GM20431 (cell line): ENCODE data around the gene EIF4B.

Experiments
- in situ Hi-C: fragments of 300-500 bp; cut with MseI, MboI; formaldehyde crosslinking; loops from one replicate; pipeline ENCODE4 v1.15.0; 2020; ENCODE audit warnings: low sequenced_read_pairs; ENCODE audit not compliant: unreplicated experiment

EIF4B gene

DNA sequence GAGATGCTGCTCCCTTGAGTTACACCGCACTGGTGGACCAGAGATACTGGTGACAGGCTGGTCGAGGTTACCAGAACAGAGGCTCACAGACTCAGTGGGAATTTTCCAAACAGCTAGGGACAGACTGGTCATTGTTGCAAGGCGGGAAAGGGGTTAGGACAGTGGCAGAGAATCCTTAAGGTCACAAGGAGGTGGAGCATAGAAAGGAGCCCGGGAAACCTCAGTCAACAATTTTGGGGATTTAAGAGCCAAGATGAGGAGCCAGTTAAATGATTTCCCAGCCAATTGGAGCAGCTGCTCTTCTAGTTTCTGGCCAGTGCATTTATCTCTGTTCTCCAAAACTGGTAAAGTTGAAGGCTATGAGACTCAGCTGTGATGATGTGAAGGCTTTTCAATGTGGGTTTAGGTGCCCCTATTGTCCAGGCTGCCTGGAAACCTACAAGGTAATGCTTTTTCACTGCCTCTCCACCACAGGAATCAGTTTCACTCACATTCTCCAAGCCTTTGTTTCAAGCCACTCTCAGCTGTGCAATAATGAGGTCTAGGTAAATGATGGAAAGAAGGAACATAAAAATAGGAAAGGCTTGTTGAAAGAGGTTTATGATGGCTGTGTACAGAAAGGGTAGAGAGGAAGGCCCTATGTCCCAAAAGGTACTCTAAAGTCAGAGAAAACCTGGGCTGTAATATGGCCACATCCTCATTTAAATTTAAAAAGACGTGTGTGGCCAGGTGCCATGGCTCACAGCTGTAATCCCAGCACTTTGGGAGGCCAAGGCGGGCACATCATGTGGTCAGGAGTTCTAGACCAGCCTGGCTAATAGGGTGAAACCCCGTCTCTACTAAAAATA is 36.6 kb downstream of the EIF4B start:
- in situ Hi-C loops: no loop called here

DNA sequence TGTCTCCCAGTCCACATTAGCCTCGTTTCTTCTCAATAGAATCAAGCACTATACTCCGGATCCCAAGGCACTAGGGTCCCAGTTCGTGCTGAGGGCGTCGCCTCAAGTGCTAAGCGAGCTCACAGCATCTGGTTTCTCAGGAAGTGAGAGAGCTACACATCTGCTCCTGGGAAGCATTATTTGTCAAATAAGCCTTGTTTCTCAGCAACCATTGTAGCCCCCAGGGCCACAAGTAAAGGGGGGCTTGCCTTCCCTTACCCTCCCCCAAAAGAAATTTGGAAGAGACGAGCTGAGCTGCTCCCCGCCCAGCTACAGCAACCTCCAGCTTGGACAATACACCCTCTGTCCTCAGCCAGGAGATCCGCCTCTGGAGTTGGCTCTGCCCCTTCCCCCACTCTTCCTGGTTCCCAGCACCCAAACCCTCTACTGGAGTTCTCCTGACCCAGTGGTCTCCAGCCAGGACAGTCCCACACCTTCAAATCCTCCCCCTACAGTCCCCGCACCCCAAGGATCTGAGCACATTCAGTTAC is 37.9 kb downstream of the EIF4B start:
- in situ Hi-C loops: no loop called here

DNA sequence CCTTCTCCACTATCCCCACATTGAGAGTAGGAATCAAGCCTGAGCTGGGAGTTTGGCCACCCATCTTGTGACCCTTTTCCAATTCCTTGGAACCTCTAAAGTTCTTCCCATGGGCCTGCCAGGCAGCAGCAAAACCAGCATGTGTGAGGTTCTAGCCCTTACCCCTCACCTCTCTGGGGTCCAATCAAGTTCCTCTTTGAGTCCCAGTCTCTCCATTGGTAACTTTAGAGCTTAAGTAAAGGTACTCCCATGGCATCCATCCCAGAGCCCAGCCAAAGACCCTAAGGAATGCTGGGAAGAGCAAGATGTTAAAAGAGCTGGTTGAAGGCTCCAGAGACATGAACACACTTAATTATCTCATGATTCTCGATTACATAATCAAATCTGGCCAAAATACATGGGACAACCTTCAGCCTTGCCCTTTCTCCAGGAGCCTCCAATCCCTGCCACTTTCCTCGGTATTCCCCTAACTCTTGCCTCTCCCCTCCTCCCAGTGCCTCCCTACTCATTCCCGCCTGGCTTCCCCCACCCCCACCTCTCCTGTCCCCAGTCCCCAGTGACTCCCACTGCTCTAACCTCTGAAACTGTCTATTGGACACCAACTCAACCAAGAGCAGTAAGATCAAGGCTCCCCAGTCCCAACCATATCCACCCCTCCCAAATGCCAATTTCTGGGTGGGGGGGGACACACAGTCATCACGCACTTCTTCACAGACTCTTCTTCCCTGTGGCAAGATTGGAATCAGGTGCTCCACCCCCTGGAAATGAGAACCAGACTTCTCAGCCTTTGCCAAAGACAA is 38.8 kb downstream of the EIF4B start:
- in situ Hi-C loops: no loop called here

DNA sequence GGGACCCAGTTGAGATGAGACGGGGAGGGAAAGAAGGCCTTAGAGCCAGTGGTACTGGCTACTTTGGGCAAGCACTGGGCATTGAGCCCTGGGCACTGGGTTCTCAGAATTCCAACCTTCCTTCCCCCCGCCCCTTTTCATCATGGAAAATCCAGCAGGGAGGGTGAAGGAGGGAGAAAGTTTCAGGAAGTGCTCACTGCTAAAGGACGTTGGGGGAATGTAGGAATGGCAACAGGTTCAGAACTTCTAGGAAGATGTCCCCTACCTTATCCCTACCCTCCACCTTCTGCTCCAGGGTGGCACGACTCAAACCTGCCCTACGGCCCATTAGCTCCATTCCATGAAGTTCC is 39.4 kb downstream of the EIF4B start:
- in situ Hi-C loops: no loop called here

DNA sequence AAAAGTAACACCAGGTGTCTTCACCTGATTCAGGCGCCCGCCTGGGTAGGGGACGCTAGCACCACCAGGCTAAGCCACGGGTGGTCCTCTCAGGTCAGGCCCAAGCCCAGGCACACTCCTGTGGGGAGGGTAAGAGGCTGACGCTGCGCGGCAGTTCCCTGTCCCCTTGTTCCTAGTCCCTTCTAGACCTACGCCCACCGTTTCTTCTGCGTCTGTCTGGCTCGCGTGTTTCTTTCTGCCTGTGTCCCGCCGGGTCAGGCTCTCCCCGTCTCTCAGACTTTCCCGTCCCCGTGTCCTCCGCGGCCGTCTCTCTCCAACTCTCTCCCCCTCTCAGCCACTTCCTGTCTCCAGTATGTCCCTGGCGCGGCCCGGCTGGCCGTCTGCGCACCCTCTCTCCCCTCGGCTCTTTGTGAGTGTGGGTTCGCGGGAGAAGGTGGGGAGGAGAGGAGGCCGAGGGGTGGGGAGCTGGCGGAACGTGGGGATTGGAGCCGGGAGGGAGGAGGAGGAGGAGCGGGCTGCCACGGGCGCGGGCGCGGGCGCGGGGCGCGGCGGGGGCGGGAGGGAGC is 40.5 kb downstream of the EIF4B start:
- in situ Hi-C loops: no loop called here

DNA sequence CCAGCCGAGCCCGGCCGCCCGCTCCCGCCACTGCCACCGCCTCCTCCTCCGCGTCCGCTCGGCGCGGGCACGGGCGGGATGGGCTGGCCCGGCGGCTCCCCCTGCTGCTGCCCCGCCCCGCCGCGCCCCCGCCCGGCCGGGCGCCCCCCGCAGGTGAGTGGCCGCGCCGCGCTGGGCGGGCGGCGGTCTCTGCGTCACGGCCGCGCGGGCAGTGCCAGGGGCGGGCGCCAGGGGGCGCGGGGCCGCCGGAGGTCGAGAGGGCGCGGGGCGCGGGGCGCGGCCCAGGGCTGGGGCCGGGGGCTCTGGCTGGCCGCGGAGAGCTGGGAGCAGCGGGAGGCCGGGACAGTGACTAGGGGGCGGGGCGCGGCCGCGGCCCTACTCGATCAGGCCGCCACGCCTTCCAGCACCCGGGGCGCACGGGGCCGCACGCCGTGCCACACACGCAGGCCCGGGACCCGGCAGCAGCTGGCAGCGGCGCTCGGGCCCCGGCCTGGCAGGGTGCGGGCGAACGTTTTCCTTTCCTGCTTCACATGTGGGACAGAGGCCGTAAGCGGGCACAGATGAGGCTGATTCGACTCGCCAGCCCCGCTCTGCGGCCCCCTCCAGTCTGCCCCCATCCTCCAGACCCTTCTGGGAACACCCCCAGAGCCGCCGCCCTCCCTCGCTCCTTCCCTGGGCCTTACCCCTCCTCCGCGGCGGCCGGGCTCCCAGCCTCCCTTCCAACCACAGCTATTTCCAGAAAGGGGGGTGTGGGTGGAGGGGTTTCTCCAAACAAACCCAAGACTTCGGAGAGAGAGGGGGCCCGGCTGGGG is 41.2 kb downstream of the EIF4B start:
- in situ Hi-C loops: no loop called here

DNA sequence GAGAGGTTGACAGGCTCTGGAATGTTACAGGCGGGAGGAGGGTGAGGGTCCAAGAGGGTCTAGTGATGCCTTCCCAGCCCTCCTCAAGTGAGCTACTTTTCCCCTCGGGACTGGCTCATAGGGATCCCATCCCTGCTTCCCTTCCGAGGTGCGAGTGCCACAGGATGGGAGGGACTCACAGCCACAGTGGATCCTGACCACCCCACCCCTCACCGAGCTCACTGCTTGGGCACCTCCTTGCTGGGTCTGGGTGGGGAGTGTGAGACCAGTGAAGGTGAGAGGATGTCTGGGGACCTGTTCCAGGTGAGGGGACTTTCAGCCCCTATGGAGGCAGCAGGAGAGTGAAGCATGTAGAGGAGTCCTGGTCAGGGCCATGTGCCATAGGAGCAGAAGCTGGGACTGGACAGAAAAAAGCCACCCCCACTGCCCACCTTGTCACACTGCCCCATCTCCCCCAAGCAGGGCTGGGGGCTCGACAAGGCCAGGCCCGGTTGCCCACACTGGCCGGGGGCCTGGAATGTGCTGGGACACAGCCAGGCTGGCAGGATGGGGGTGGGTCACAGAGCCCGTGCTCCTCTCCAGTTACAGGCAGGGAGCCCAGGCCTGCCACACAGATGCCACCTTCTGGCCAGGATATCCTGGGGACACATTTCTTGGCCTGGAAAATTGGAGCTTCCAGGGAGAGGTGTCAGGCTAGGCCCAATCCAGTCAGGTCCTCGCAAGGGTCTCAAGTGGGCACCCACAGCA is 42.0 kb downstream of the EIF4B start:
- in situ Hi-C loops: no loop called here

DNA sequence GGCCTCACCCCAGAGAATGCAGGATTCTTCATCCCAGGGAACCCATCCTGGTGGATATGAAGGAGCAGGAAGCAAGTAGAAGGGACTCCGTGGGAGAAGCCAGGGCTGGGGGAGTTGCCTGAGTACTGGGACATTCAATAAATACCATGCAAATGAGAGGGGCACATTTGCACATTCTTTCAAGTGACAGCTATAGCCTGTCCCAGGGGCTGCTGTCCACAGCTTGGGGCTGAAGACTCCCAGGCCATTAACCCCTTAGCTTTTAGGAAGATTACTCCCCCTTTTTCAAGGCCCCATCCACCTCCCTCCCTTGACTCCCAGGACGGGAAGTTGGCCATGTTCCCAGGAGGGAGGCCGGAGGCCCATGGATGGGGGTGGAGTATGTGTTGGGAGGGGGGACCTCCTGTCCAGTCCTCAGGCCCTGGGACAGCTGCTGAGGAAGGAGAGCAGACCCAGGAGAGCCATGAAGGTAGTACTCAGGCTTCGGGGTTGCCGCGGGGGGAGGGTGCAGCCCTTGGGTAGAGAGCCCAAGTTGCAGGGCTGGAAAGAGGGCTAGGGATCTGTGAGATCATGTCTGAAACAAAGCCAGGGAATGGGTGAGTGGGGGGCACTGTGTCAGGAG is 42.6 kb downstream of the EIF4B start:
- in situ Hi-C loops: no loop called here

DNA sequence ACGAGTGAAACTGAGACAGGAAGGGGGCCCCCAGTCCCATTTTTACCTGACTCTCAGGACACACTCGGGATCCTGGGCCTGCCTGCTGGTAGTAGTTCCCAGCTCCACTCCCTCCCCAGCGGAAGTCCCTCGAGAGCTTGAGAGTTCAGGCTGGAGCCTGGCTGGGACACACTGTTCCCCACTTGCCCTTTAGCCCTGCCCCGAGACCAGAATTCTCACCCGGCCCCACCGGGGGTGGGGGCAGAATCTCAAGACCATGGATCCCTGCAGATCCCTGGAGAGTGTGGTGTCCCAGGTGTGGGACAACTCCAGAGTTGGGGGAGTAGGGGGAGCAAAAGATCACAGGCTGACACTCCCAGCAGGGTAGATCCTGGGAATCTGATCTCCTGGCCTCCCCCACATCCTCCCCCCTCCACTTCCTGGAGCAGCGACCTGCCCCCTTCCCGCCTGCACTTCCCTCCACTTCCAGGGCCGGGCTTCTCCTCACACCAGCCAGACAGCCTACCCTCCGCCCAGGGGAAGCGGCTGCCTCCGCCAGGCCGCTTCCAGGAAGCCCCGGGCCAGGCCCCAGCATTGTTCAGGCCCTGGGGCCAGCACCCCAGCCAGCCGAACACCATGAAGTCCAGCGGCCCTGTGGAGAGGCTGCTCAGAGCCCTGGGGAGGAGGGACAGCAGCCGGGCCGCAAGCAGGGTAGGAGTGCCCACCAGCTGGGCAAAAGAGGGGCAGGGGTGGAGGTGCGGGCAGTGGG is 43.5 kb downstream of the EIF4B start, which contains the start of gene TNS2:
Gene TNS2, plus strand, starts transcription at position 495 of the 748 bp plus-strand sequence. Its CDS starts 121 bp downstream, at position 616.
- in situ Hi-C loops: no loop called here

DNA sequence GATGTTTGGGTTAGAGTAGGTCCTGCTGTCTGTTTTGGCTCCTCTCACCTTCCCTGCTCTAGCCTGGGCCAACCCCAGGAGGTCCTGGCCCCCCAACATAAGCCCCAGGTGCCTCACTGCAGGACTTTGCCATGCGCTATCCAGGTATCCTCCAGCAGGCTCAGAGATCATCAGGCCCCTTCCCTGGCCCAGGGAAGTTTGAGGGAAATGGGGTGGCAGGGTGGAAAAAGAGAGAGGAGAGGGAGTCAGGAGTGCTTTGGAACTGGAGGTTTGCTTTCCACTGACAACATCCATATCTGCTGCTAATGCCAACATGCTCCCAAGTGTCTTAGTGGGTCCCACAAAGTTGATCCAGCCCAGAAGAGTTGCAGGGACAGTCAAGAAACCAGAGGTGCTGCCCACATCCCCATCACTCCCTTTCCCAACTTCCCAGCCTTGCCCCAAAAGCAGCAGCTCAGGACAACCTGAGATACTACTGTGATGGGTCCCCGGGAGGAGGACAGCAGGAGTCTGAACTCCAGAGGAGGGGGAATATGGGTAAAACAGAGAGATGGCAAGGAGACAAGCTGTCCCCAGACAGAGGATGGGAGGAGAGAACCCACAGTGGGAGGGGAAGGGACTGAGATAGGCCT is 44.3 kb downstream of the EIF4B start:
- in situ Hi-C loops: no loop called here

DNA sequence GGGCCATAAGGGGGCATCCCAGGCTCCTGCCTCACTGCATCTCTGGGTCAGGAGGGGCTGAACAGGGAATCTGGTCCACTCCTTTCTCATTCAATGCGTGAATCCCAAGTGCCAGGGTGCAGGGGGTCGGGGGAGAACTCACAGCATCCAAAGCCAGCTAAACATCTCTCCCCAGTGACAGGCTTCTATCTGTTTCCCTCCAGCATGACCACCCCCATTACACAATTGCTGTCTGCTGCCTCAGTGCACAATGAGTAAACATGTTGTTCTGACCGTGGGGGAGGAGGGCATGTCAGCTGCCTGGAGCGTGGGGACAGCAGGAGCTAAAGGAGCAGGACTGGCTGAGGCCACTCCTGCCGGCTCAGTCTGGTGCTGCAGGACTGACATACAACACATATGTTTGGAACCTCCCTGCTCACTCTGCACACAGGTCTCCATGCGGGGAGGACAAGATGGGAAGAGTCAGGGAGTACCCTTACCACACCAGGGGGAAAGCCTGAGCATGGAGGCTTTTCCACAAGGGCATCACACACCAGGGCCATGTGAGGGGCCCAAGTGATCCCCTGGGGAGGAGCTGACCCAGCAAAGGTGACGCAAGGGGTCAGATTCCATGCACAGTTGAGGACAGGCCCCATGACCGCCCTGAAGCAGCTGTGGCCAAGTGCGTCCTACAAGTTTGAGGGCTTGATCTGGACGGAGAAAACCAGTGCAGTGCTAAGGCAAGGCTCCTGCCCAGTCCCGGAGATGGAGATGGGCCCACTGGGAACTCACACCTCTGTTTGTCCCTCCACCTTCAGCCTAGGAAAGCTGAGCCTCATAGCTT is 45.0 kb downstream of the EIF4B start:
- in situ Hi-C loops: no loop called here

DNA sequence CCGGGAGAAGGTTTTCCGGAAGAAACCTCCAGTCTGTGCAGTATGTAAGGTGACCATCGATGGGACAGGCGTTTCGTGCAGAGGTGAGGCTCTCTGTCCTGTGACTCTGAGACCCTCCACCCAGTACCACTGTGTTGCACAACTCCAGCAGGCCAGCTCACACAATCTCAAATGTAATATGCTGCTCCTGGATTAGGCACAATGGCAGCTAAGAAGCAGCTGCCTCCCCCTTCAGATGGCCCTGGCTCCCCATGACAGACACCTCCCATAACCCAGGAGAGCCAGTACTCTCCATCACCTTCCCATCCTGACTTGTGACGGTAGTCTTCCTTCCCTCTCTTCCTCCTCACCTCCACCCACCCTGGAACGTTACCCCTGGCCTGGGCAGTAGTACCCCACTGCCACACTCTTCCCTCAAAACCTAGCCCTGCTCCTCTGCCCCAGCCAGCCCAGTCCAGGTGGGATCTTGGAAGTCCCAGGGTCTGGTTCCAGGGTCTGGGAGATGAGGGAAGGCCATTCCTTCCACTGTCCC is 45.7 kb downstream of the EIF4B start:
- in situ Hi-C loops: no loop called here

DNA sequence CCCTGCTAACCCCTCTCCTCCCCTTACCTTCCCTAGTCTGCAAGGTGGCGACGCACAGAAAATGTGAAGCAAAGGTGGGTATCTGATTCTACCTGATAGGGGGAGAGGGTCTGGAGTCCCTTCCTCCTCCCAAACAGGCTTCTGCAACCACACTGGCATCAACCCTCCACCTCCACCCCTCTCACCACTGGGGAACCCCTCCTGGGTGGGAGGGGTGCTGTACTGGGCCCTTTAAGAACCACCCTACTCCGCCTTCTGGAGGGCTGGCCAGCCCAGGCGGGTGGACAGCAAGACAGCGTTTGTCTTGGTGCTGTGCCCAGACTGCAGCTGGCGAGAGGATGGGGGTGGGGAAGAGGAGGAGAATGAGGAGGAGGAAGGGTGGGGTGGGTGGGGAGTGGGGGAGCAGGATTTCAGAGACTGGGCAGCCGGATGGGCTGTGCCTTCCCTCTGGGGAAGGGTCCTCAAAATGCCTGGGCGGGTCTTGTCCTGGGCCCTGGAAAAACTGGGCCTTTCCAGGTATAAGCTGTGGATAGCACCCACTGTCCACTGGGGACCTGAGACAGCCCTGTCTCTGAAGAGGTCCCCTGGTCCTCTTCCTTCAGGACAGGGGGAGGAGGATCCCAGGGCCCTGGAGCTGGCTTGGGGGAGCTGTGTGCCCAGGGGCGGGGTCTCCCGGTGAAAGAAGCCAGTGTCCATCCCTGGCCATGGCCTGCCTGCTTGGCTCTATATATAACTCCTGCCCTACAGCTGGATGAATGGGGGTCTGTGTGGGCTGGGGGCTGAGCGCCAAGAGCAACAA is 46.4 kb downstream of the EIF4B start:
- in situ Hi-C loops: no loop called here

DNA sequence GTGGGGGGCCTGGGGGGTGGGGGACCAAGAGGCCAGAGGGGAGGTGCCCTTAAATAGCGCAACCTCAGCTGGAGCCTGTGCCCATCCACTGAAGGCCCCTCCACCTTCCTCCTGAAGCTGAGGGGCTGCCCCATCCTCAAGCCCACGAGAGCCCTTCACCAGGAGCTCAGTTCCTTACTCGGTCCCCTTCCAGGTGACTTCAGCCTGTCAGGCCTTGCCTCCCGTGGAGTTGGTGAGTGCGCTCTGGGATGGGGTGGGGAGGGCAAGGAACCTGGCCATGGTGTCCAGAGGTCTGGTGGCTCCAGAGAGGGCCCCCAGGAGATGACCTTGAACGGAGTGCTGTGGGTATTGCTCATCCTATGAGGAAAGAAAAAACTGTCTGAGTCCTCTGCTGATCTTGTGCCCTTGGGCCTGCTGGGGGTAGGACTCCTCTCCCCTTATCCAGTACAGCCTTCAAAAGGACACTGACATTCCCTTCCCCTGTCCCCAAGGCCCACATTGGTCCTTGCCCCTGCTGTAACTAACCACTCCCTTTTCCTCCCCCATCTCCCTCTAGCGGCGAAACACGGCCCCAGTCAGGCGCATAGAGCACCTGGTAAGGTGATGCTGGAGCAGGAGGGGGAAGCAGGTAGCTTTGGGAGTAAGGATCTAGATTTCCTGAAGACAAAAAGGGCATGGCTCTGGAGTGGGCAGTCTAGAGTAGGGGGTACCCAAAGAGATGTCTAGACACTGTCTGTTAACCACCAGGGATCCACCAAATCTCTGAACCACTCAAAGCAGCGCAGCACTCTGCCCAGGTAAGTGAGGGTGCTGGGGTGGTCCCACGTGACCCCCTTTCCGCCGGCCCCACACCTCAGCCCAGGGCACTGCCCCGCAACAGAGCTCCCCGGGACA is 47.2 kb downstream of the EIF4B start:
- in situ Hi-C loops: no loop called here
